ENCODE measurements around the gene SHROOM2. TPM values are rescaled to one million over a fixed set of nuclear protein-coding genes. Genes with fewer than 3 reads are reported as not detected.

The SHROOM2 gene
- total RNA-seq, 1 experiment from 2014 or later = 1.2 TPM

DNA sequence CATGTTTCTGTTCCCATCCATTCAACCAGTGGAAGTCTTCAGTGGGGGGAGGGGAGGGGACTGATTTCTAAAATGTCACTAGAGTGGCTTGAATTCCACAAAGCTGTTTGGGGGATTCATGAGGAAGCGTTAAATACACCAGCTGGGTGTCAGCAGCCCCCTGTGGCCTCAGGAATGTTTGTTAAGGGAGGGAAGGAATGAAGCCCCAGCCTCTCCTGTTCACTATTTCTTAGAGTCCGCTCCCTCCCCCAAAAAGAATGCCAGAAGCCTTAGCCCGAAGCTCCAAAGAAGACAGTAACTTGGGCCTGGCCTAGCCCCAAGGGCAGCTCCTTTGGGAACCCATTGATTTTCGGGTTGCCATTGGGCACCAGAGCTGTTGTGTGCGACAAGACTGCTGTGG, 3.3 kb downstream of the SHROOM2 start:
- H3K27ac Mint-ChIP-seq (ENCODE audit: low read depth, unreplicated experiment) = no peak overlapping the region
- no TSS peak for BruUV-seq (replicated peaks)
- no peak for DNase-seq (ENCODE audit: unreplicated experiment)
- ChIA-PET POLR2A (interaction anchor here (0.5 kb wide), 1 partner anchor 9 kb away, joined by 3 read pairs; no protein-coding TSS in a partner anchor), CTCF (interaction anchor here (0.6 to 1.2 kb wide), 2 partner anchors 93 to 116 kb away, joined by 3 read pairs; no protein-coding TSS in a partner anchor)
- TF ChIP-seq, protein P1, sequence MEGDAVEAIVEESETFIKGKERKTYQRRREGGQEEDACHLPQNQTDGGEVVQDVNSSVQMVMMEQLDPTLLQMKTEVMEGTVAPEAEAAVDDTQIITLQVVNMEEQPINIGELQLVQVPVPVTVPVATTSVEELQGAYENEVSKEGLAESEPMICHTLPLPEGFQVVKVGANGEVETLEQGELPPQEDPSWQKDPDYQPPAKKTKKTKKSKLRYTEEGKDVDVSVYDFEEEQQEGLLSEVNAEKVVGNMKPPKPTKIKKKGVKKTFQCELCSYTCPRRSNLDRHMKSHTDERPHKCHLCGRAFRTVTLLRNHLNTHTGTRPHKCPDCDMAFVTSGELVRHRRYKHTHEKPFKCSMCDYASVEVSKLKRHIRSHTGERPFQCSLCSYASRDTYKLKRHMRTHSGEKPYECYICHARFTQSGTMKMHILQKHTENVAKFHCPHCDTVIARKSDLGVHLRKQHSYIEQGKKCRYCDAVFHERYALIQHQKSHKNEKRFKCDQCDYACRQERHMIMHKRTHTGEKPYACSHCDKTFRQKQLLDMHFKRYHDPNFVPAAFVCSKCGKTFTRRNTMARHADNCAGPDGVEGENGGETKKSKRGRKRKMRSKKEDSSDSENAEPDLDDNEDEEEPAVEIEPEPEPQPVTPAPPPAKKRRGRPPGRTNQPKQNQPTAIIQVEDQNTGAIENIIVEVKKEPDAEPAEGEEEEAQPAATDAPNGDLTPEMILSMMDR (IDR thresholded peaks at IDR 0.05; ENCODE audit: unreplicated experiment) = no peak
- H3K4me1 Mint-ChIP-seq (ENCODE audit: insufficient read depth, unreplicated experiment) = no peaks in the 10 kb centered on the region
- no peaks in the 10 kb centered on the region for H3K27me3 Mint-ChIP-seq (ENCODE audit: insufficient read depth, unreplicated experiment)
- no peak overlapping the region for H3K4me3 Mint-ChIP-seq (ENCODE audit: unreplicated experiment)
- intact Hi-C loops (cut with micrococcal nuclease) = no loop called here
- no peaks in the 10 kb centered on the region for H3K36me3 Mint-ChIP-seq (ENCODE audit: insufficient read depth, unreplicated experiment)
- H3K9me3 Mint-ChIP-seq (ENCODE audit: unreplicated experiment) = no peaks in the 10 kb centered on the region

DNA sequence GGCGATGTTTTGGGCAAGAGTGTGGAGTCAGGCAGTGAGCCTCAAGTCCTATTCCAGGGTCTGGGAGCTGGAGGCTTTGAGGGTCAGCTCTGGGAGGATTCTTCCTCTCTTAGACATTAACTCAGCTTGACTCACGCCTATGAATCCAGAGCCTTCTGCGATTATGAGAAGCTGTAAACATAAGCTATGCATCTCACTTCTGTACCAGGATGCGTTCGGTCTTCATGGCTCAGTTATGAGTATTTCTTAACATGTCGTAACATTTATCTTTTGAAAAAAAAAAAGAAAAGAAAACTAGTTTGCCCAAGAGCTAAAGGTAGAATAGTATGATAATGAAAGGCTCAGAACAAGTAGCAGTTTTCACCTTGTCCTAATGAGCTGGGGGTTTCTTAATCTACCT, 4.6 kb downstream of the SHROOM2 start:
- no peaks in the 10 kb centered on the region for H3K36me3 Mint-ChIP-seq (ENCODE audit: insufficient read depth, unreplicated experiment)
- POLR2A ChIA-PET = no interaction called here
- TF ChIP-seq, protein P1 (IDR thresholded peaks at IDR 0.05; ENCODE audit: unreplicated experiment) = no peak
- H3K4me1 Mint-ChIP-seq (ENCODE audit: insufficient read depth, unreplicated experiment) = no peaks in the 10 kb centered on the region
- H3K27me3 Mint-ChIP-seq (ENCODE audit: insufficient read depth, unreplicated experiment) = peaks cover 11% of the 10 kb centered on the region
- H3K9me3 Mint-ChIP-seq (ENCODE audit: unreplicated experiment) = peaks cover 10% of the 10 kb centered on the region
- intact Hi-C loops (cut with micrococcal nuclease) = no loop called here
- H3K4me3 Mint-ChIP-seq (ENCODE audit: unreplicated experiment) = no peak overlapping the region
- BruUV-seq (replicated peaks) = no TSS peak
- no peak for DNase-seq (ENCODE audit: unreplicated experiment)
- CTCF ChIA-PET = interaction anchor here (0.6 to 1.2 kb wide), 2 partner anchors 9 to 92 kb away, joined by 3 read pairs; no protein-coding TSS in a partner anchor
- no peak overlapping the region for H3K27ac Mint-ChIP-seq (ENCODE audit: low read depth, unreplicated experiment)

DNA sequence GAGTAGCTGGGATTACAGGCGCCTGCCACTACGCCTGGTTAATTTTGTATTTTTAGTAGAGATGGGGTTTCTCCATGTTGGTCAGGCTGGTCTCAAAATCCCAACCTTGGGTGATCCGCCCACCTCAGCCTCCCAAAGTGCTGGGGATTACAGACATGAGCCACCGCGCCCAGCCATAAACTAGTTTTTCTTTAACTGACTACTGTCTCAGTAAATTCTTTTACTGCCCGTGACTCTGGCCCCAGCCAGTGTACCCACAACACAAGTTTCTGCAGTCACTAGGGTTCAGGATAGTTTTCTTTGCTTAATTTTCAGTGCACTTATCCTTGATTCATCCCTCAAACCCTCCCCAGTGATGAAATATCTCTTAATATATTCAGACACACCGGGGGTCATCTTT, 8.3 kb downstream of the SHROOM2 start:
- no TSS peak for BruUV-seq (replicated peaks)
- no peaks in the 10 kb centered on the region for H3K4me1 Mint-ChIP-seq (ENCODE audit: insufficient read depth, unreplicated experiment)
- peaks cover 12% of the 10 kb centered on the region for H3K27me3 Mint-ChIP-seq (ENCODE audit: insufficient read depth, unreplicated experiment)
- no peak overlapping the region for H3K27ac Mint-ChIP-seq (ENCODE audit: low read depth, unreplicated experiment)
- no peak overlapping the region for H3K4me3 Mint-ChIP-seq (ENCODE audit: unreplicated experiment)
- DNase-seq (ENCODE audit: unreplicated experiment) = no peak
- CTCF ChIA-PET = no interaction called here
- peaks cover 12% of the 10 kb centered on the region for H3K9me3 Mint-ChIP-seq (ENCODE audit: unreplicated experiment)
- intact Hi-C loops (cut with micrococcal nuclease) = no loop called here
- TF ChIP-seq, protein P1 (IDR thresholded peaks at IDR 0.05; ENCODE audit: unreplicated experiment) = no peak
- no peaks in the 10 kb centered on the region for H3K36me3 Mint-ChIP-seq (ENCODE audit: insufficient read depth, unreplicated experiment)
- POLR2A ChIA-PET = no interaction called here

DNA sequence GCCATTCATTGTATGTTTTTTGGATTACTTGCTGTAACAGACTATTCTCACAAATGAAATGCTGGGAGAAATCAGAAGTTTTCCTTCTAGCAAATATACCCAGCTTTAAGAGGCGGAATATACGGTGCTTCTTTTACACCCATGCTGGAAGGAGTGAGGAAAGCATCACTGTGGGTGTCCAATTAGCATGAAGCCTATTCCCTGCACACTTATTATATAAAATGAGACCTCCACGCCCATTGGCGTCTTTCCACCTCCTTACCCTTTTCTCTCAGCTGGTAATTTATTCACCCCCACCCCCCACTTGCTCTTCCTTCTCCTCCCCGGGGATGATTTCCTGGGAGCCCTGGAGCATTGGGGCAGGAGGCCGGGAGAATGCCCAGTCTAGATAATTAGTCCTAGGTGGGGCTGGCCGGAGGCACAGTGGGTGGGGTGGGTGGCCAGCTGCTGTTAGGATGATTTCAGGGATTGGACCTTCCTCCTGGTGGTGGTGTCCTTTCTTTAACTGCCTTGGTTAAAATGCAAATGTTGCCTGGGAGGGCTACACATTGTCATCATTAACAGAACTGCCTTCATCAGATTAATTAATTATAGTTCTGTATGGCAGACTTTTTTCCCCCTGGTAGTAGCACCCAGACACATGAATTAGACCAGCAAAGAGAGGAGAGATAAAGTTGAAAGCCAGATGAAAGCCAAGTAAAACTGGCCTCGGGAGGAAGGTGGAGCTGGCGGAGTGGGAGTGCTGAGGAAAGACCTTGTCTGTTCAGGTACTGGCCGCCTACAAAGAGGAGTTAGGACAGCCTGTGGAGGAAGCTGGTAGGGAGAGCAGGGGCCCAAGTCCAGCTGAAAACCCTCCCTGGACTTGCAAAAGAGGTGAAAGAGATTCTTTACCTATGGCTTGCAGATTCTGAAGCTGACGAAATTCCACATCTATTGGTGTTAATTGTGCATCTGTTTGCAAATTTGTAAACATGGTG, 11.4 kb downstream of the SHROOM2 start:
- Mint-ChIP-seq H3K27ac (ENCODE audit: low read depth, unreplicated experiment) (no peak overlapping the region), H3K4me1 (ENCODE audit: insufficient read depth, unreplicated experiment) (no peaks in the 10 kb centered on the region), H3K27me3 (ENCODE audit: insufficient read depth, unreplicated experiment) (peaks cover 12% of the 10 kb centered on the region), H3K36me3 (ENCODE audit: insufficient read depth, unreplicated experiment) (no peaks in the 10 kb centered on the region), H3K9me3 (ENCODE audit: unreplicated experiment) (peaks cover 26% of the 10 kb centered on the region), H3K4me3 (ENCODE audit: unreplicated experiment) (no peak overlapping the region)
- CTCF ChIA-PET = no interaction called here
- no TSS peak for BruUV-seq (replicated peaks)
- POLR2A ChIA-PET = no interaction called here
- DNase-seq (ENCODE audit: unreplicated experiment) = no peak
- intact Hi-C loops (cut with micrococcal nuclease) = no loop called here
- TF ChIP-seq, protein P1 (IDR thresholded peaks at IDR 0.05; ENCODE audit: unreplicated experiment) = no peak

All from MCF 10A (cell line).